ENCODE data around the gene MAN1B1.

MAN1B1 gene

GRCh38 chr9:137074657-137075274, 12.0 kb upstream of the MAN1B1 start:
- TF ChIP-seq CTCF (IDR thresholded peaks at IDR 0.05; ENCODE audit: low read depth, low read length), result no peak
- DNase-seq (ENCODE audit: extremely low read depth, low read depth), result no peak

GRCh38 chr9:137075275-137075775, 11.5 kb upstream of the MAN1B1 start:
- no peak for TF ChIP-seq CTCF (IDR thresholded peaks at IDR 0.05; ENCODE audit: low read depth, low read length)
- no peak for DNase-seq (ENCODE audit: extremely low read depth, low read depth)

- TF ChIP-seq CTCF (IDR thresholded peaks at IDR 0.05; ENCODE audit: low read depth, low read length), result no peak
- no peak for DNase-seq (ENCODE audit: extremely low read depth, low read depth)
Measured at GRCh38 chr9:137076636-137077009, 10.2 kb upstream of the MAN1B1 start.

GRCh38 chr9:137077010-137077747, 9.6 kb upstream of the MAN1B1 start, which contains the start of gene UAP1L1:
UAP1L1 (plus strand) TSS chr9:137077517; CDS start chr9:137077533, 16 bp downstream.
- TF ChIP-seq CTCF (IDR thresholded peaks at IDR 0.05; ENCODE audit: low read depth, low read length), result no peak
- DNase-seq (ENCODE audit: extremely low read depth, low read depth), result no peak

GRCh38 chr9:137077758-137078693, 8.8 kb upstream of the MAN1B1 start:
- no peak for TF ChIP-seq CTCF (IDR thresholded peaks at IDR 0.05; ENCODE audit: low read depth, low read length)
- no peak for DNase-seq (ENCODE audit: extremely low read depth, low read depth)

- DNase-seq (ENCODE audit: extremely low read depth, low read depth), result no peak
Measured at GRCh38 chr9:137078701-137079400, 7.9 kb upstream of the MAN1B1 start.

More at GRCh38 chr9:137078701-137079400, 7.9 kb upstream of the MAN1B1 start:
- TF ChIP-seq CTCF (IDR thresholded peaks at IDR 0.05; ENCODE audit: low read depth, low read length), result no peak
